Endothelial cell (in vitro differentiated cells): ENCODE measurements around the gene CYB5D1. TPM values are rescaled to one million over a fixed set of nuclear protein-coding genes. Genes with fewer than 3 reads are reported as not detected.

Experiments
- DNase-seq: peaks from one replicate; pipeline ENCODE4 v3.0.0; 2021; ENCODE audit warnings: low spot score
- H3K27ac Mint-ChIP-seq: one replicate; pipeline ENCODE4 v1.8.0; 2021; ENCODE audit warnings: mixed read lengths, inconsistent platforms; ENCODE audit not compliant: unreplicated experiment
- H3K27me3 Mint-ChIP-seq: one replicate; pipeline ENCODE4 v1.8.0; 2021; ENCODE audit warnings: mild to moderate bottlenecking, moderate library complexity, mixed read lengths, inconsistent platforms; ENCODE audit not compliant: unreplicated experiment
- H3K36me3 Mint-ChIP-seq: one replicate; pipeline ENCODE4 v1.8.0; 2021; ENCODE audit warnings: mild to moderate bottlenecking, low read depth, mixed read lengths, inconsistent platforms; ENCODE audit not compliant: unreplicated experiment
- H3K4me1 Mint-ChIP-seq: one replicate; pipeline ENCODE4 v1.8.0; 2021; ENCODE audit warnings: mild to moderate bottlenecking, mixed read lengths, inconsistent platforms; ENCODE audit not compliant: unreplicated experiment
- H3K4me3 Mint-ChIP-seq: one replicate; pipeline ENCODE4 v1.8.0; 2021; ENCODE audit warnings: mild to moderate bottlenecking, mixed read lengths, inconsistent platforms; ENCODE audit not compliant: unreplicated experiment
- H3K9me3 Mint-ChIP-seq: one replicate; pipeline ENCODE4 v1.8.0; 2021; ENCODE audit warnings: mixed read lengths, inconsistent platforms; ENCODE audit not compliant: unreplicated experiment
- total RNA-seq: library from RNA; stranded (reverse); fragmentation: NEBNext Ultra II Directional; extraction: Animal tissue kit (Norgen Biotek cat#: 25700); gene quantifications from one replicate; pipeline ENCODE4 v1.2.1, GENCODE V29; 2021; ENCODE audit not compliant: unreplicated experiment
- TF ChIP-seq, protein P1 (sequence below): fragments of 200-600 bp; sonication (generic); IDR thresholded peaks from one replicate; pipeline ENCODE4 v1.5.0; 2021; ENCODE audit warnings: antibody characterized with exemption; ENCODE audit not compliant: unreplicated experiment

CYB5D1 gene
- total RNA-seq, 1 donor from 2014 or later = 6.4 TPM

DNA sequence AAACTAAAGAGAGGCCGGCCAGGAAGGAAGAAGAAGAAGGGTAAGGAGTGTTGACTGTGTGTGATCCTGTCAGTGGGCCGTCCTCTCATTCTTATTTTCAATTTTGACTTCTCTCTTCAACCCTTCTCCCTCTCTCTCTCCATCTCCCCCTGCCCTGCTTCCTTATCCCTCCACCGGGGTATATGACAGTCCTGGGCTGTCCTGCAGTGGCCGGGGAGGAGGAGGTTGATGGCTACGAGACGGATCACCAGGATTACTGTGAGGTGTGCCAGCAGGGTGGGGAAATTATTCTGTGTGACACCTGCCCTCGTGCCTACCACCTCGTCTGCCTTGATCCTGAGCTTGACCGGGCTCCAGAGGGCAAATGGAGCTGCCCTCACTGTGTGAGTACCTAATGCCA is 36.4 kb downstream of the CYB5D1 start:
- TF ChIP-seq, protein P1, sequence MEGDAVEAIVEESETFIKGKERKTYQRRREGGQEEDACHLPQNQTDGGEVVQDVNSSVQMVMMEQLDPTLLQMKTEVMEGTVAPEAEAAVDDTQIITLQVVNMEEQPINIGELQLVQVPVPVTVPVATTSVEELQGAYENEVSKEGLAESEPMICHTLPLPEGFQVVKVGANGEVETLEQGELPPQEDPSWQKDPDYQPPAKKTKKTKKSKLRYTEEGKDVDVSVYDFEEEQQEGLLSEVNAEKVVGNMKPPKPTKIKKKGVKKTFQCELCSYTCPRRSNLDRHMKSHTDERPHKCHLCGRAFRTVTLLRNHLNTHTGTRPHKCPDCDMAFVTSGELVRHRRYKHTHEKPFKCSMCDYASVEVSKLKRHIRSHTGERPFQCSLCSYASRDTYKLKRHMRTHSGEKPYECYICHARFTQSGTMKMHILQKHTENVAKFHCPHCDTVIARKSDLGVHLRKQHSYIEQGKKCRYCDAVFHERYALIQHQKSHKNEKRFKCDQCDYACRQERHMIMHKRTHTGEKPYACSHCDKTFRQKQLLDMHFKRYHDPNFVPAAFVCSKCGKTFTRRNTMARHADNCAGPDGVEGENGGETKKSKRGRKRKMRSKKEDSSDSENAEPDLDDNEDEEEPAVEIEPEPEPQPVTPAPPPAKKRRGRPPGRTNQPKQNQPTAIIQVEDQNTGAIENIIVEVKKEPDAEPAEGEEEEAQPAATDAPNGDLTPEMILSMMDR = no peak
- no peak for DNase-seq
- no peak overlapping the region for H3K27ac Mint-ChIP-seq
- H3K27me3 Mint-ChIP-seq = peaks cover 3% of the 10 kb centered on the region
- H3K36me3 Mint-ChIP-seq = peaks cover 64% of the 10 kb centered on the region
- peaks cover 9% of the 10 kb centered on the region for H3K4me1 Mint-ChIP-seq
- peak overlapping the region; percentile 21 for H3K4me3 Mint-ChIP-seq
- H3K9me3 Mint-ChIP-seq = no peaks in the 10 kb centered on the region

DNA sequence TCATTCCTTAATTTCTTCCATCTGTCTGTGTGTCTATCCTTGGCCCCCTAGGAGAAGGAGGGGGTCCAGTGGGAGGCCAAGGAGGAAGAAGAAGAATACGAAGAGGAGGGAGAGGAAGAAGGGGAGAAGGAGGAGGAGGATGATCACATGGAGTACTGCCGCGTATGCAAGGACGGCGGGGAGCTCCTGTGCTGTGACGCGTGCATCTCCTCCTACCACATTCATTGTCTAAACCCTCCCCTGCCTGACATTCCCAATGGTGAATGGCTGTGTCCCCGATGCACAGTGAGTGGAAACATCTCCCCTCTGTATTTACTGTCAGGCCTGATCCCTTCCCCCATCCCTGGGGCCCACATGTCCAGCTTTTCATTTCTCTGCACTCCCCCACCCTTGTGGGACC is 37.1 kb downstream of the CYB5D1 start:
- DNase-seq = no peak
- no peaks in the 10 kb centered on the region for H3K9me3 Mint-ChIP-seq
- H3K4me3 Mint-ChIP-seq = peak overlapping the region; percentile 16
- H3K36me3 Mint-ChIP-seq = peaks cover 69% of the 10 kb centered on the region
- no peak overlapping the region for H3K27ac Mint-ChIP-seq
- H3K27me3 Mint-ChIP-seq = peaks cover 5% of the 10 kb centered on the region
- TF ChIP-seq, protein P1 = no peak
- peaks cover 8% of the 10 kb centered on the region for H3K4me1 Mint-ChIP-seq

DNA sequence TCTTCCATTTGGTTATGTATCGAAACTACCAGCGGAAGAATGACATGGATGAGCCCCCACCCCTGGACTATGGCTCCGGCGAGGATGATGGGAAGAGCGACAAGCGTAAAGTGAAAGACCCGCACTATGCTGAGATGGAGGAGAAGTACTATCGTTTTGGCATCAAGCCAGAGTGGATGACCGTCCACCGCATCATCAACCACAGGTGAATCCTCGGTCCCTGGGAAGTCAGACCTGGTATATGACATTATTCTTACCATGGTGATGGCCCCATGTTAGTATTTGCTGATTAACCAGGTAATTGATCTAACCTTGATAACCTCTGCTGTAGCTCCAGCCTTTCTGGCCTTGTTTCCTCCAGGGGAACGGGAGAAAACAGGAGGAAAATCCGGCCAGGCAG is 39.3 kb downstream of the CYB5D1 start:
- peaks cover 78% of the 10 kb centered on the region for H3K36me3 Mint-ChIP-seq
- DNase-seq = no peak
- H3K4me3 Mint-ChIP-seq = peak overlapping the region; percentile 20
- no peaks in the 10 kb centered on the region for H3K9me3 Mint-ChIP-seq
- H3K4me1 Mint-ChIP-seq = peaks cover 11% of the 10 kb centered on the region
- H3K27me3 Mint-ChIP-seq = peaks cover 6% of the 10 kb centered on the region
- no peak overlapping the region for H3K27ac Mint-ChIP-seq
- TF ChIP-seq, protein P1 = no peak

DNA sequence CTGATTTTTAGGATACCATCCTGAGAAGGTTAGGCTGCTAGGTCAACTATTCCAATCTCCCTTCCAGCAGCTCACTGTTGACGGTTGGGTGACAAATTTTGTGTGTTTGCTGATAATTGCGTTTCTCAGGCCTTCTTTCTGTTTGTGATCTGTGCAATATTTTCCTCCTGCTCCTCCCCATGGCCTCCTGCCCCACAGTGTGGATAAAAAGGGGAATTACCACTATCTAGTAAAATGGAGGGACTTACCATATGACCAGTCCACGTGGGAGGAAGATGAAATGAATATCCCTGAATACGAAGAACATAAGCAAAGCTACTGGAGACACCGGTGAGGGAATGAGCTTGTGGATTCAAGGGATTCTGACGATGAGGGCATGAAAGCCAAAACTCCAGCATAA is 40.0 kb downstream of the CYB5D1 start:
- peaks cover 7% of the 10 kb centered on the region for H3K27me3 Mint-ChIP-seq
- TF ChIP-seq, protein P1 = no peak
- no peak for DNase-seq
- peaks cover 82% of the 10 kb centered on the region for H3K36me3 Mint-ChIP-seq
- H3K27ac Mint-ChIP-seq = no peak overlapping the region
- H3K4me1 Mint-ChIP-seq = peaks cover 11% of the 10 kb centered on the region
- no peaks in the 10 kb centered on the region for H3K9me3 Mint-ChIP-seq
- H3K4me3 Mint-ChIP-seq = peak overlapping the region; percentile 65

DNA sequence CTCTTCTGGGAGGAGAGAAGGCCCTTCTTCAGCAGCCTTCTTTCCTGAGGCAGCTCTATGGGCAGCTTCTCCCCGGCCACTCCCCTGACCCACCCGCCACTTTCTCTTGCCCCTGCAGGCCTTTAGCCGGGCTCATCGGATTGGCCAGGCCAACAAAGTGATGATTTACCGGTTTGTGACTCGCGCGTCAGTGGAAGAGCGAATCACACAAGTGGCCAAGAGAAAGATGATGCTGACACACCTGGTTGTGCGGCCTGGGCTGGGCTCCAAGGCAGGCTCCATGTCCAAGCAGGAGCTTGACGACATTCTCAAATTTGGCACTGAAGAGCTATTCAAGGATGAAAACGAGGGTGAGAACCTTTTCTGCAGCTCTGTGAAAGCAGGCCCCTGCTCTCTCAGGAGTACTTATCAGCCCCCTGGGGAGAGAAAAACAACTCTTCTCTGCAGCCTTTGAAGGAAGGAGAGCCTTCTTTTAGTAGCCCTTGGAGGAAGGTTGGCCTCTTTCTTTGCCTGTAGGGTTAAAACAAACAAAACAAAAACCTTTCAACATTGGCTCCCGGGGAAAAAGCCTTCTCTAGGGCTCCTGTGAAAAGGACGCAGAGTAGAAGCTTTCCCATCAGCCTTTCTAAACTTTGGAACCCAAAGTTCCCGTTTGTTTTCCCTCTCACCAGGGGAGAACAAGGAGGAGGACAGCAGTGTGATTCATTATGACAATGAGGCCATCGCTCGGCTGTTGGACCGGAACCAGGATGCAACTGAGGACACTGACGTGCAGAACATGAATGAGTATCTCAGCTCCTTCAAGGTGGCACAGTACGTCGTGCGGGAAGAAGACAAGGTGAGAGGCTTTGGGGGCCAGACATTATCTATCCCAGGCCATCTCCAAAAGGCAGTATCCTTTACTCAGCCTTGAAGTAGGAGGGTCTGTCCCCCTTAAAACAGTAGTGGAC is 45.6 kb downstream of the CYB5D1 start:
- Mint-ChIP-seq H3K27me3 (peaks cover 7% of the 10 kb centered on the region), H3K27ac (no peak overlapping the region), H3K4me3 (peak overlapping the region; percentile 57), H3K36me3 (peaks cover 90% of the 10 kb centered on the region), H3K9me3 (no peaks in the 10 kb centered on the region), H3K4me1 (peaks cover 13% of the 10 kb centered on the region)
- TF ChIP-seq, protein P1 = no peak
- no peak for DNase-seq
